Mesendoderm (in vitro differentiated cells): ENCODE data around the gene TCERG1L.

Experiments used
- DNase-seq: peaks from one replicate; pipeline ENCODE4 v3.0.0; 2013
- H2AK5ac ChIP-seq: 2 replicates; pipeline ENCODE4 v1.6.1; 2013; ENCODE audit warnings: low read length, inconsistent platforms
- H2BK120ac ChIP-seq: 2 replicates; pipeline ENCODE4 v1.6.1; 2013; ENCODE audit warnings: low read depth, mild to moderate bottlenecking, low read length, moderate library complexity, mixed read lengths
- H2BK15ac ChIP-seq: replicated peaks from 2 replicates; pipeline ENCODE4 v1.6.1; 2013; ENCODE audit warnings: low read depth, mild to moderate bottlenecking, moderate library complexity
- H2BK5ac ChIP-seq: 2 replicates; pipeline ENCODE4 v1.6.1; 2013; ENCODE audit warnings: low read length, inconsistent platforms
- H3K18ac ChIP-seq: 2 replicates; pipeline ENCODE4 v1.6.1; 2013; ENCODE audit warnings: mild to moderate bottlenecking, low read length, mixed read lengths
- H3K23ac ChIP-seq: one replicate; pipeline ENCODE4 v1.6.1; 2013; ENCODE audit warnings: low read length
- H3K27ac ChIP-seq: 2 replicates; pipeline ENCODE4 v1.5.1; 2013; ENCODE audit warnings: low read depth, mild to moderate bottlenecking, inconsistent platforms, low read length, moderate library complexity
- H3K27me3 ChIP-seq: 2 replicates; pipeline ENCODE4 v1.6.1; 2013; ENCODE audit warnings: low read length, control low read depth, mild to moderate bottlenecking, inconsistent platforms; ENCODE audit not compliant: insufficient read depth, poor library complexity
- H3K36me3 ChIP-seq: 2 replicates; pipeline ENCODE4 v1.6.1; 2013; ENCODE audit warnings: low read length, inconsistent platforms; ENCODE audit not compliant: control insufficient read depth, insufficient read depth
- H3K4ac ChIP-seq: one replicate; pipeline ENCODE4 v1.6.1; 2013; ENCODE audit warnings: low read depth, mild to moderate bottlenecking, low read length, moderate library complexity
- H3K4me1 ChIP-seq: 2 replicates; pipeline ENCODE4 v1.6.1; 2013; ENCODE audit warnings: low read depth, low read length, inconsistent platforms; ENCODE audit not compliant: control insufficient read depth
- H3K4me2 ChIP-seq: 2 replicates; pipeline ENCODE4 v1.6.1; 2013; ENCODE audit warnings: low read length
- H3K4me3 ChIP-seq: 2 replicates; pipeline ENCODE4 v1.5.1; 2013; ENCODE audit warnings: mild to moderate bottlenecking, low read length
- H3K56ac ChIP-seq: one replicate; pipeline ENCODE4 v1.6.1; 2013; ENCODE audit warnings: low read length
- H3K79me1 ChIP-seq: 2 replicates; pipeline ENCODE4 v1.6.1; 2013; ENCODE audit warnings: low read length, inconsistent platforms
- H3K79me2 ChIP-seq: 2 replicates; pipeline ENCODE4 v1.6.1; 2013; ENCODE audit warnings: mild to moderate bottlenecking, low read length; ENCODE audit not compliant: control insufficient read depth, insufficient read depth
- H3K9ac ChIP-seq: 2 replicates; pipeline ENCODE4 v1.6.1; 2013; ENCODE audit warnings: low read length, inconsistent platforms
- H4K5ac ChIP-seq: one replicate; pipeline ENCODE4 v1.6.1; 2013; ENCODE audit warnings: low read length
- H4K8ac ChIP-seq: one replicate; pipeline ENCODE4 v1.6.1; 2013; ENCODE audit warnings: low read depth, mild to moderate bottlenecking, control low read depth, low read length, moderate library complexity
- WGBS: extraction: QIAGEN DNeasy Blood & Tissue Kit; methylation state at CpG from one replicate; pipeline ENCODE4 v1.1.7; 2013; ENCODE audit warnings: low lambda C conversion rate, missing lambda C conversion rate; ENCODE audit not compliant: insufficient coverage; ENCODE audit errors: extremely low coverage; 5-methylcytosine and 5-hydroxymethylcytosine counted together

The TCERG1L gene

DNA sequence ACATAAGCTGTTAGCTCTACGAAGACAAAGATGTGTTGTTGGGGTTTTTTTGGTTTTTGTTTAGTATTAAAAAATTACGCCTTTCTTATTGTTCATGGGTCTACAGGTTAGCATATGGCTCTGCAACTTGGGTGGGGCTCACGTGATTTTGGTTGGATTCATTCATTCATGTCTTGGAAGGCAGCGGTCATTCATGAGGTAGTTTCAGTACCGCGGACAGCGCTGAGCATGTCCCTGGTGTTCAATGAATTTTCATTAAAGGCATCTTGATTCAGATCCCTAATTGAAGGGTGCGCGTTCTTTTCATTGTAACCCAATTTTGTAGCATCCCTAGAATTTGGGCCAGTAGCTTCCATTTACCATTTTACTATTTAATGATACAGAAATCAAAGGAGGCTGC is 42.9 kb upstream of the TCERG1L start:
- no peaks in the 10 kb centered on the region for H3K27me3 ChIP-seq
- no peak overlapping the region for H3K56ac ChIP-seq
- H3K4ac ChIP-seq: no peak overlapping the region
- no peak overlapping the region for H3K4me3 ChIP-seq
- H3K23ac ChIP-seq: no peak overlapping the region
- H3K36me3 ChIP-seq: no peaks in the 10 kb centered on the region
- WGBS: no CpG with 5 or more reads among the region's 9 CpGs
- no peak overlapping the region for H4K8ac ChIP-seq
- no peak overlapping the region for H3K4me2 ChIP-seq
- no peaks in the 10 kb centered on the region for H3K79me1 ChIP-seq
- no peak overlapping the region for H2AK5ac ChIP-seq
- no peak overlapping the region for H3K18ac ChIP-seq
- no peak overlapping the region for H3K9ac ChIP-seq
- H2BK120ac ChIP-seq: no peak overlapping the region
- H2BK15ac ChIP-seq: no peak overlapping the region
- no peaks in the 10 kb centered on the region for H3K79me2 ChIP-seq
- peak; percentile 56 for DNase-seq
- no peaks in the 10 kb centered on the region for H3K4me1 ChIP-seq
- no peak overlapping the region for H4K5ac ChIP-seq
- no peak overlapping the region for H3K27ac ChIP-seq
- H2BK5ac ChIP-seq: no peak overlapping the region

GRCh38 chr10:131352765-131353290 is 41.3 kb upstream of the TCERG1L start:
- Histone ChIP-seq H2BK5ac (no peak overlapping the region), H3K18ac (no peak overlapping the region), H3K4me1 (no peaks in the 10 kb centered on the region), H3K4me2 (no peak overlapping the region), H3K9ac (no peak overlapping the region), H2BK120ac (no peak overlapping the region), H3K36me3 (no peaks in the 10 kb centered on the region), H2AK5ac (no peak overlapping the region), H3K56ac (no peak overlapping the region), H3K79me2 (no peaks in the 10 kb centered on the region), H3K23ac (no peak overlapping the region), H3K79me1 (no peaks in the 10 kb centered on the region), H3K4ac (no peak overlapping the region), H3K27ac (no peak overlapping the region), H3K4me3 (no peak overlapping the region), H3K27me3 (no peaks in the 10 kb centered on the region), H4K5ac (no peak overlapping the region), H2BK15ac (no peak overlapping the region), H4K8ac (no peak overlapping the region)
- no CpG with 5 or more reads among the region's 7 CpGs for WGBS
- DNase-seq: no peak

GRCh38 chr10:131350660-131351059 is 39.1 kb upstream of the TCERG1L start:
- DNase-seq: no peak
- no peaks in the 10 kb centered on the region for H3K79me2 ChIP-seq
- H3K4me3 ChIP-seq: no peak overlapping the region
- no peak overlapping the region for H2BK15ac ChIP-seq
- no peaks in the 10 kb centered on the region for H3K4me1 ChIP-seq
- no peak overlapping the region for H3K4me2 ChIP-seq
- no peak overlapping the region for H3K23ac ChIP-seq
- WGBS: no CpG with 5 or more reads among the region's 10 CpGs
- no peak overlapping the region for H4K5ac ChIP-seq
- no peak overlapping the region for H2BK120ac ChIP-seq
- H3K56ac ChIP-seq: no peak overlapping the region
- H3K79me1 ChIP-seq: no peaks in the 10 kb centered on the region
- no peak overlapping the region for H3K18ac ChIP-seq
- H3K27me3 ChIP-seq: no peaks in the 10 kb centered on the region
- H3K27ac ChIP-seq: no peak overlapping the region
- H3K9ac ChIP-seq: no peak overlapping the region
- no peak overlapping the region for H2BK5ac ChIP-seq
- no peak overlapping the region for H3K4ac ChIP-seq
- no peak overlapping the region for H4K8ac ChIP-seq
- H2AK5ac ChIP-seq: no peak overlapping the region
- no peaks in the 10 kb centered on the region for H3K36me3 ChIP-seq

DNA sequence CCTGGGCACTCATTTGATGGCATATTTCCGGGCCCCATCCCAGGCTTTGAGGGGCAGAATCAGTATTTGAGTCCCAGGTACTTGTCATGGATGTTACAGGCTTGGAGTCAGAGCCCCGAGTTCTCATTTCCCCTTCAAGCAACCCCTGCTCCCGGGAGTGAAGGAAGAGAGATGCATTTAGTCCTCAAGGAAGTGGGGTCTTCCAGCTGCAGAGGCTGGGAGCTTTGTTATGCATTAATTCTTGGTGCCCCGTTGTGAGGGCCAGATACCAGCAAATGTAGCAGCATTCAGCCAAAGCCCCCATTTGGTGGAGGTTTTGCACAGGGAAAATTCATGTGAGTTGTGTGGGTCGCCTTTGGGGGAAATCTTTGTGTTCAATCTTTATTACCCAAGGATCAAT is 38.7 kb upstream of the TCERG1L start:
- H3K79me2 ChIP-seq: no peaks in the 10 kb centered on the region
- H3K4ac ChIP-seq: no peak overlapping the region
- H3K79me1 ChIP-seq: no peaks in the 10 kb centered on the region
- no peak overlapping the region for H3K4me2 ChIP-seq
- H3K56ac ChIP-seq: no peak overlapping the region
- H3K36me3 ChIP-seq: no peaks in the 10 kb centered on the region
- no CpG with 5 or more reads among the region's 5 CpGs for WGBS
- no peak overlapping the region for H3K18ac ChIP-seq
- no peak overlapping the region for H3K23ac ChIP-seq
- no peak overlapping the region for H4K5ac ChIP-seq
- H2BK15ac ChIP-seq: no peak overlapping the region
- H3K4me3 ChIP-seq: no peak overlapping the region
- DNase-seq: no peak
- no peak overlapping the region for H4K8ac ChIP-seq
- no peak overlapping the region for H2AK5ac ChIP-seq
- no peak overlapping the region for H3K27ac ChIP-seq
- no peak overlapping the region for H3K9ac ChIP-seq
- no peak overlapping the region for H2BK5ac ChIP-seq
- no peaks in the 10 kb centered on the region for H3K27me3 ChIP-seq
- no peaks in the 10 kb centered on the region for H3K4me1 ChIP-seq
- H2BK120ac ChIP-seq: no peak overlapping the region

DNA sequence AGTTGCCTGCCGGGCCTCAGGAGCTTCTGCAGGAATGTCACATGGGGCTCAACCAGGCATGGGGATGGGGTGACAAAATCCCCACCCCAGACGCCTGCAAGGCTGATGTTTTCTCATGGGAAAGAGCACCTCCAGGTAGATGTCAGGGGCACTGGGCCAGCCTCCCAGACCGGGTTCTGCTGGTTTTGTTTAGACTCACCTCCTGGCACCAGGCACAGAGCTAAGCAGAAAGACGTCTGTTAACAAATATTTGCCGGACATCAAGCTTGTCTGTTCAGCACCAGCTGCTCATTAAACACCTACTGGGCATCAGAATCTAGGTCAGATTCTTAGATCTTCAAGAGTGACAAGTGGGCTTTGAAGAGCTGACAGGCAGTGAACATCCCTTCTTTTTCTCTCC is 34.9 kb upstream of the TCERG1L start:
- Histone ChIP-seq H4K5ac (no peak overlapping the region), H3K79me1 (no peaks in the 10 kb centered on the region), H2BK120ac (no peak overlapping the region), H2AK5ac (no peak overlapping the region), H3K27ac (no peak overlapping the region), H3K18ac (no peak overlapping the region), H3K4me1 (no peaks in the 10 kb centered on the region), H3K4me3 (no peak overlapping the region), H3K4ac (no peak overlapping the region), H4K8ac (no peak overlapping the region), H3K36me3 (no peaks in the 10 kb centered on the region), H3K27me3 (no peaks in the 10 kb centered on the region), H2BK5ac (no peak overlapping the region), H3K56ac (no peak overlapping the region), H3K79me2 (no peaks in the 10 kb centered on the region), H3K23ac (no peak overlapping the region), H3K9ac (no peak overlapping the region), H3K4me2 (no peak overlapping the region), H2BK15ac (no peak overlapping the region)
- no peak for DNase-seq
- WGBS: no CpG with 5 or more reads among the region's 5 CpGs

- Histone ChIP-seq H3K9ac (no peak overlapping the region), H3K18ac (no peak overlapping the region), H3K79me1 (no peaks in the 10 kb centered on the region), H2BK15ac (no peak overlapping the region), H3K23ac (no peak overlapping the region), H3K56ac (no peak overlapping the region), H2BK5ac (no peak overlapping the region), H4K8ac (no peak overlapping the region), H3K79me2 (no peaks in the 10 kb centered on the region), H3K4me3 (no peak overlapping the region), H2AK5ac (no peak overlapping the region), H3K36me3 (no peaks in the 10 kb centered on the region), H3K4me1 (no peaks in the 10 kb centered on the region), H3K27me3 (no peaks in the 10 kb centered on the region), H3K4ac (no peak overlapping the region), H3K4me2 (no peak overlapping the region), H2BK120ac (no peak overlapping the region), H4K5ac (no peak overlapping the region), H3K27ac (no peak overlapping the region)
- no CpG with 5 or more reads among the region's 11 CpGs for WGBS
- DNase-seq: no peak
Measured at GRCh38 chr10:131345691-131346090, 34.2 kb upstream of the TCERG1L start.
